Sigmoid colon (tissue), 7 donors: ENCODE data around the gene AMH. TPM values are rescaled to one million over a fixed set of nuclear protein-coding genes. Genes with fewer than 3 reads are reported as not detected.

ENCODE experiments used
- DNase-seq: peaks from one replicate; pipeline ENCODE4 v3.0.0-alpha.2; 2019
- H3K27ac ChIP-seq, 4 donors: fragments of 200-600 bp; sonication (generic); one replicate each; pipeline ENCODE4 v1.5.1; 2016 to 2019; ENCODE audit warnings: mild to moderate bottlenecking in 1 of 4
- H3K27me3 ChIP-seq, 3 donors: fragments of 200-600 bp; sonication (generic); one replicate each; pipeline ENCODE4 v1.5.1; 2019; ENCODE audit warnings: mild to moderate bottlenecking in 1 of 3
- H3K36me3 ChIP-seq, 4 donors: fragments of 200-600 bp; sonication (generic); one replicate each; pipeline ENCODE4 v1.5.1; 2016 to 2019
- H3K4me1 ChIP-seq, 4 donors: fragments of 200-600 bp; sonication (generic); one replicate each; pipeline ENCODE4 v1.5.1; 2017 to 2019
- H3K4me3 ChIP-seq, 4 donors: fragments of 200-600 bp; sonication (generic); one replicate each; pipeline ENCODE4 v1.5.1; 2017 to 2019; ENCODE audit warnings: mild to moderate bottlenecking in 2 of 4, moderate library complexity in 1 of 4
- H3K9me3 ChIP-seq, 4 donors: fragments of 200-600 bp in 3 of 4; sonication (generic) in 3 of 4; one replicate each; pipeline versions ENCODE4 v1.5.1 to v1.6.1; 2013 to 2019
- CTCF ChIP-seq, 4 experiments: fragments of 450-650 bp in 3 of 4; fragments of 200-600 bp in 1 of 4; IDR thresholded peaks; one replicate each; pipeline ENCODE4 v1.5.1; 2016 to 2019; ENCODE audit warnings: antibody characterized with exemption in 4 of 4, mild to moderate bottlenecking in 3 of 4, moderate library complexity in 2 of 4
- EP300 ChIP-seq, 4 donors: sonication (generic); formaldehyde crosslinking; IDR thresholded peaks; one replicate each; pipeline ENCODE4 v1.6.1; 2017; ENCODE audit warnings: antibody characterized with exemption in 4 of 4
- POLR2A ChIP-seq, 2 donors: fragments of 450-650 bp; IDR thresholded peaks; one replicate each; pipeline ENCODE4 v1.6.1; 2016; ENCODE audit warnings: antibody characterized with exemption in 2 of 2, mild to moderate bottlenecking in 2 of 2, moderate library complexity in 2 of 2
- POLR2AphosphoS5 ChIP-seq, 4 donors: sonication (generic); formaldehyde crosslinking; IDR thresholded peaks; one replicate each; pipeline ENCODE4 v1.6.1; 2017; ENCODE audit warnings: antibody characterized with exemption in 4 of 4
- WGBS, 2 donors: extraction: QIAGEN DNeasy Blood & Tissue Kit; methylation state at CpG; one replicate each; pipeline ENCODE4 v1.1.7; 2013; 5-methylcytosine and 5-hydroxymethylcytosine counted together
- intact Hi-C: fragments of 100-400 bp; cut with DNase I; formaldehyde crosslinking; loops from one replicate; pipeline ENCODE4 v1.15.1; 2023
- polyA plus RNA-seq, 3 donors: library from polyadenylated mRNA; stranded (reverse); fragments of 200-250 nt; gene quantifications; one replicate each; pipeline ENCODE4 v1.2.3, GENCODE V29; 2013
- total RNA-seq, 4 donors: library from RNA; depleted of rRNA; stranded (reverse); fragments of >200 nt; gene quantifications; one replicate each; pipeline ENCODE4 v1.1.0, GENCODE V29; 2016
- donor health status: healthy with polysubstance abuse.
- donor health status: Bipolar disorder and iron deficiency.
- donor health status: healthy.

AMH gene
- total and polyA plus RNA-seq, 7 donors: 0.69 to 3.3 (median 1.8) TPM; not detected in 2

- Histone ChIP-seq H3K27me3 (peaks cover 30 to 54% (median 44%) of the 10 kb centered on the region in 3 donors), H3K4me3 (peak overlapping the region in 1 of 4 donors; percentile 46), H3K4me1 (peaks cover 0 to 33% (median 29%) of the 10 kb centered on the region in 4 donors), H3K9me3 (no peaks in the 10 kb centered on the region), H3K36me3 (no peaks in the 10 kb centered on the region), H3K27ac (peak overlapping the region in 2 of 4 donors; percentile 17 to 37)
- no peak for DNase-seq
- intact Hi-C loops: no loop called here
- WGBS, 2 donors: 31 to 44% methylated on average over 28 of the region's 28 CpGs
- TF ChIP-seq CTCF (IDR thresholded peaks at IDR 0.05) (no peak), EP300 (IDR thresholded peaks at IDR 0.05) (no peak)
Observed at GRCh38 chr19:2288818-2289713, 39.9 kb downstream of the AMH start.

GRCh38 chr19:2289714-2290435 lies 40.8 kb downstream of the AMH start:
- H3K4me3 ChIP-seq: peak overlapping the region in 3 of 4 donors; percentile 28 to 46 (median 40)
- TF ChIP-seq POLR2A (IDR thresholded peaks at IDR 0.05) (no peak), EP300 (IDR thresholded peaks at IDR 0.05) (no peak), CTCF (IDR thresholded peaks at IDR 0.05) (no peak), POLR2AphosphoS5 (IDR thresholded peaks at IDR 0.05) (no peak)
- peaks cover 30 to 54% (median 44%) of the 10 kb centered on the region in 3 donors for H3K27me3 ChIP-seq
- intact Hi-C loops: no loop called here
- WGBS, 2 donors: 1% methylated on average over 74 of the region's 74 CpGs
- H3K27ac ChIP-seq: peak overlapping the region in 3 of 4 donors; percentile 17 to 37 (median 31)
- peaks cover 0 to 41% (median 37%) of the 10 kb centered on the region in 4 donors for H3K4me1 ChIP-seq
- no peaks in the 10 kb centered on the region for H3K9me3 ChIP-seq
- DNase-seq: no peak
- no peaks in the 10 kb centered on the region for H3K36me3 ChIP-seq

GRCh38 chr19:2290441-2291184 lies 41.5 kb downstream of the AMH start:
- peaks cover 30 to 49% (median 44%) of the 10 kb centered on the region in 3 donors for H3K27me3 ChIP-seq
- no peak for DNase-seq

More at GRCh38 chr19:2290441-2291184, 41.5 kb downstream of the AMH start:
- H3K9me3 ChIP-seq: no peaks in the 10 kb centered on the region
- intact Hi-C loops: no loop called here
- WGBS, 2 donors: 3% methylated on average over 82 of the region's 82 CpGs
- no peak for TF ChIP-seq POLR2A (IDR thresholded peaks at IDR 0.05)
- TF ChIP-seq POLR2AphosphoS5 (IDR thresholded peaks at IDR 0.05): no peak
- TF ChIP-seq EP300 (IDR thresholded peaks at IDR 0.05): no peak
- no peak for TF ChIP-seq CTCF (IDR thresholded peaks at IDR 0.05)
- H3K4me1 ChIP-seq: peaks cover 0 to 48% (median 44%) of the 10 kb centered on the region in 4 donors
- H3K4me3 ChIP-seq: peak overlapping the region in 3 of 4 donors; percentile 28 to 46 (median 40)
- peak overlapping the region in 1 of 4 donors; percentile 31 for H3K27ac ChIP-seq
- H3K36me3 ChIP-seq: no peaks in the 10 kb centered on the region
